Measurements from ENCODE around the gene DYNLT1. TPM values are rescaled to one million over a fixed set of nuclear protein-coding genes. Genes with fewer than 3 reads are reported as not detected.
"Not testable (repeated sequence)": the region's sequence is repeated elsewhere in the genome, so short reads cannot be mapped to it uniquely, and the experiment has no call there.

Gene DYNLT1
- total RNA-seq, 3 donors from 2014 or later = 113 to 153 (median 147) TPM

GRCh38 chr6:158620963-158621693 is 23.4 kb downstream of the DYNLT1 start:
- ATAC-seq (no peak), DNase-seq (peak in 1 of 3 donors; percentile 13)
- H3K36me3 ChIP-seq (ENCODE audit: low read depth) = peaks cover 6% of the 10 kb centered on the region

GRCh38 chr6:158619922-158620801 is 24.4 kb downstream of the DYNLT1 start:
- peaks cover 6% of the 10 kb centered on the region for H3K36me3 ChIP-seq (ENCODE audit: low read depth)
- peaks cover 6% of the 10 kb centered on the region for H3K4me1 ChIP-seq (ENCODE audit: low read depth)
- H3K9me3 ChIP-seq = no peaks in the 10 kb centered on the region
- intact Hi-C loops (cut with DNase I, micrococcal nuclease) = no loop called here
- H3K4me3 ChIP-seq = no peak overlapping the region
- no peak for TF ChIP-seq CTCF (IDR thresholded peaks at IDR 0.05)
- ATAC-seq (peak; percentile 88), DNase-seq (peak in 1 of 3 donors; percentile 27)

More at GRCh38 chr6:158620963-158621693, 23.4 kb downstream of the DYNLT1 start:
- no peak overlapping the region for H3K4me3 ChIP-seq
- H3K4me1 ChIP-seq (ENCODE audit: low read depth) = peaks cover 6% of the 10 kb centered on the region
- no peak for TF ChIP-seq CTCF (IDR thresholded peaks at IDR 0.05)
- intact Hi-C loops (cut with DNase I, micrococcal nuclease) = no loop called here
- H3K9me3 ChIP-seq = no peaks in the 10 kb centered on the region

- H3K4me1 ChIP-seq (ENCODE audit: low read depth); H3K4me3 ChIP-seq; DNase-seq; H3K36me3 ChIP-seq (ENCODE audit: low read depth); ATAC-seq; H3K9me3 ChIP-seq; intact Hi-C loops (cut with DNase I, micrococcal nuclease): not testable (repeated sequence)
These were observed 26.3 kb downstream of the DYNLT1 start for GRCh38 chr6:158618289-158618688.

- H3K9me3 ChIP-seq; H3K4me3 ChIP-seq; DNase-seq; ATAC-seq; H3K4me1 ChIP-seq (ENCODE audit: low read depth); H3K36me3 ChIP-seq (ENCODE audit: low read depth); intact Hi-C loops (cut with DNase I, micrococcal nuclease): not testable (repeated sequence)
These were observed 29.9 kb downstream of the DYNLT1 start for GRCh38 chr6:158614606-158615005.

GRCh38 chr6:158611541-158612370 is 32.8 kb downstream of the DYNLT1 start:
- DNase-seq = no peak
- H3K9me3 ChIP-seq = no peaks in the 10 kb centered on the region
- intact Hi-C loops (cut with DNase I, micrococcal nuclease) = no loop called here
- no peaks in the 10 kb centered on the region for H3K4me1 ChIP-seq (ENCODE audit: low read depth)
- no peak overlapping the region for H3K4me3 ChIP-seq
- no peak for TF ChIP-seq CTCF (IDR thresholded peaks at IDR 0.05)
- peak; percentile 56 for ATAC-seq
- no peaks in the 10 kb centered on the region for H3K36me3 ChIP-seq (ENCODE audit: low read depth)

- H3K9me3 ChIP-seq = no peaks in the 10 kb centered on the region
- ATAC-seq = no peak
- TF ChIP-seq CTCF (IDR thresholded peaks at IDR 0.05) = no peak
- no peak for DNase-seq
- intact Hi-C loops (cut with DNase I, micrococcal nuclease) = no loop called here
- no peaks in the 10 kb centered on the region for H3K4me1 ChIP-seq (ENCODE audit: low read depth)
- H3K36me3 ChIP-seq (ENCODE audit: low read depth) = no peaks in the 10 kb centered on the region
- no peak overlapping the region for H3K4me3 ChIP-seq
These were observed 33.5 kb downstream of the DYNLT1 start for GRCh38 chr6:158611039-158611438.
